Lower lobe of right lung (tissue), 2 donors: ENCODE results near the gene SMURF1. TPM values are rescaled to one million over a fixed set of nuclear protein-coding genes. Genes with fewer than 3 reads are reported as not detected.

Experiments
- ATAC-seq, 2 donors: fragments of 200-7000 bp; cut with Tn5 transposase; one replicate each; pipeline ENCODE4 v1.9.1; 2020 to 2022; ENCODE audit warnings: mild to moderate bottlenecking in 2 of 2, moderate library complexity in 2 of 2
- DNase-seq: peaks from one replicate; pipeline ENCODE4 v3.0.0-alpha.2; 2020
- H3K27ac ChIP-seq: fragments of 200-600 bp; one replicate; pipeline ENCODE4 v1.8.0; 2022
- H3K27me3 ChIP-seq: fragments of 200-600 bp; one replicate; pipeline ENCODE4 v1.8.0; 2022; ENCODE audit warnings: low read depth
- H3K36me3 ChIP-seq: fragments of 200-600 bp; one replicate; pipeline ENCODE4 v1.8.0; 2022; ENCODE audit warnings: mild to moderate bottlenecking
- H3K4me1 ChIP-seq: fragments of 200-600 bp; one replicate; pipeline ENCODE4 v1.8.0; 2022
- H3K4me3 ChIP-seq: fragments of 200-600 bp; one replicate; pipeline ENCODE4 v1.8.0; 2022; ENCODE audit warnings: mild to moderate bottlenecking
- H3K9me3 ChIP-seq: fragments of 200-600 bp; one replicate; pipeline ENCODE4 v1.8.0; 2022
- intact Hi-C: fragments of 100-400 bp; cut with DNase I; formaldehyde crosslinking; loops from one replicate; pipeline ENCODE4 v1.11.0; 2022
- total RNA-seq: library from RNA; stranded (reverse); fragmentation: NEBNext Ultra II Directional; extraction: Animal tissue kit (Norgen Biotek cat#: 25700); gene quantifications from one replicate; pipeline ENCODE4 v1.2.1, GENCODE V29; 2021
- TF ChIP-seq, protein P1 (sequence below): fragments of 200-600 bp; IDR thresholded peaks from one replicate; pipeline ENCODE4 v1.8.0; 2022; ENCODE audit warnings: antibody characterized with exemption, mild to moderate bottlenecking
- donor health status: DM: no; HTN: yes; CAD: no; lungs with severe emphysema.

The SMURF1 gene
- total RNA-seq, 1 donor from 2014 or later = 32.0 TPM

DNA sequence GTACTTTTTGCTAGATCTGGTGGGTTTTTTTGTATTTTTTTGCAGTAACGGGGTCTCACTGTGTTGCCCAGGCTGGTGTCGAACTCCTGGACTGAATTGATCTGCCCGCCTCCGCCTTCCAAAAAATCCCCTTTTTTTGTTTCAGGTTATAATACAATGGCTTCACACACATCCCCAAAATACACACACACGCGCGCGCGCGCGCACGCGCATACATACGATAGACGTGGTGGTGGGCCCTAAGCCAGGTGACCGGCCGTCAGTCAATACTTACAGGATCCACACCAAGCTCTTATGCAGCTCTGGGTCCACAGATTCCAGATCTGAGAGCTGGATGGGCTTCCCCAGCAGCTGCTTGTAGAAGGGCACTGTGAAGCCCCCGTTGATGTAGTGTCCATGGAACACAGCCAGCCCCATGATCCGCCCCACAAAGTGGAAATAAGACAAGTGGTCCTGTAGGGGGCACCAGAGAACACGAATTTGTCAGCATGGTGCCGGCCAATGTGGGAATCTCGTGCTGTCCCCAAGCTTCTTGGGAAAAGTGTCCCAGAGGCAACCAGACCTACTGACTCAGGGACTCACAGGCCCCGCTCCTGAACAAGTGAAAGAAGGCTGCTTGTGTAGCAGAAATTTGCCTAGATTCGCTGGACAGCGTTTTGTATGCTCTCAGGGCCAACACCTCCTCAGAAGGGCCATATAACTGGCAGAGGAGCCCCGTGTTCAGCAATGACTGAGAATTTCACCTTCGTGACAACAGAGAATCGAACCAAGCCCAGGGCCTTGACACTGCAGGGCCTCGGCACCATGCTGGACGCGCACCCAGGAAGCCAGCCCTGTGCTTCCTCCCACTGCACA is 103.6 kb downstream of the SMURF1 start:
- Histone ChIP-seq H3K4me1 (peaks cover 7% of the 10 kb centered on the region), H3K27ac (no peak overlapping the region), H3K4me3 (no peak overlapping the region), H3K9me3 (no peaks in the 10 kb centered on the region), H3K27me3 (no peaks in the 10 kb centered on the region), H3K36me3 (peaks cover 98% of the 10 kb centered on the region)
- TF ChIP-seq, protein P1, sequence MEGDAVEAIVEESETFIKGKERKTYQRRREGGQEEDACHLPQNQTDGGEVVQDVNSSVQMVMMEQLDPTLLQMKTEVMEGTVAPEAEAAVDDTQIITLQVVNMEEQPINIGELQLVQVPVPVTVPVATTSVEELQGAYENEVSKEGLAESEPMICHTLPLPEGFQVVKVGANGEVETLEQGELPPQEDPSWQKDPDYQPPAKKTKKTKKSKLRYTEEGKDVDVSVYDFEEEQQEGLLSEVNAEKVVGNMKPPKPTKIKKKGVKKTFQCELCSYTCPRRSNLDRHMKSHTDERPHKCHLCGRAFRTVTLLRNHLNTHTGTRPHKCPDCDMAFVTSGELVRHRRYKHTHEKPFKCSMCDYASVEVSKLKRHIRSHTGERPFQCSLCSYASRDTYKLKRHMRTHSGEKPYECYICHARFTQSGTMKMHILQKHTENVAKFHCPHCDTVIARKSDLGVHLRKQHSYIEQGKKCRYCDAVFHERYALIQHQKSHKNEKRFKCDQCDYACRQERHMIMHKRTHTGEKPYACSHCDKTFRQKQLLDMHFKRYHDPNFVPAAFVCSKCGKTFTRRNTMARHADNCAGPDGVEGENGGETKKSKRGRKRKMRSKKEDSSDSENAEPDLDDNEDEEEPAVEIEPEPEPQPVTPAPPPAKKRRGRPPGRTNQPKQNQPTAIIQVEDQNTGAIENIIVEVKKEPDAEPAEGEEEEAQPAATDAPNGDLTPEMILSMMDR = peak; percentile 75
- intact Hi-C loops = loop anchor here (10.0 kb wide), 1 partner anchor 274 kb away; no protein-coding TSS in a partner anchor
- peak; percentile 88 to 89 for ATAC-seq
- peak; percentile 65 for DNase-seq

DNA sequence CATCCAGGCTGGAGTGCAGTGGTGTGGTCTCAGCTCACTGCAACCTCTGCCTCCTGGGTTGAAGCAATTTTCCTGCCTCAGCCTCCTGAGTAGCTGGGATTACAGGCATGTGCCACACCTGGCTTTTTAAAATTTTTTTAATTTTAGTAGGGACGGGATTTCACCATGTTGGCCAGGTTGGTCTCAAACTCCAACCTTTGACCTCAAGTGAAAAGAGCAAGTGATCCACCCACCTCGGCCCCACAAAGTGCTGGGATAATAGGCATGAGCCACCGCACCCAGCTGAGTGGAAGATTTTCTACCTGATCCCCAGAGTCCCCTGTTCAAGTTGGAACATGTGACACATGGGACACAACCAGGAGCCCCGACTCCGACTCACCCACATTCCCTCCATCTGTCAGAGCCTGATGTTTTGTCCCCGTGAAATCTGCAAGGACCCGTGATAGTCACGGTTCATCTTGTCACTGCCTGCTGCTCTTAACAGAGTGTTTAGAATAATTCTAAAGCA is 104.5 kb downstream of the SMURF1 start:
- Histone ChIP-seq H3K27me3 (no peaks in the 10 kb centered on the region), H3K9me3 (no peaks in the 10 kb centered on the region), H3K27ac (no peak overlapping the region), H3K4me1 (peaks cover 7% of the 10 kb centered on the region), H3K4me3 (no peak overlapping the region), H3K36me3 (peaks cover 98% of the 10 kb centered on the region)
- DNase-seq = no peak
- no peak for ATAC-seq
- intact Hi-C loops = no loop called here
- TF ChIP-seq, protein P1 = no peak

DNA sequence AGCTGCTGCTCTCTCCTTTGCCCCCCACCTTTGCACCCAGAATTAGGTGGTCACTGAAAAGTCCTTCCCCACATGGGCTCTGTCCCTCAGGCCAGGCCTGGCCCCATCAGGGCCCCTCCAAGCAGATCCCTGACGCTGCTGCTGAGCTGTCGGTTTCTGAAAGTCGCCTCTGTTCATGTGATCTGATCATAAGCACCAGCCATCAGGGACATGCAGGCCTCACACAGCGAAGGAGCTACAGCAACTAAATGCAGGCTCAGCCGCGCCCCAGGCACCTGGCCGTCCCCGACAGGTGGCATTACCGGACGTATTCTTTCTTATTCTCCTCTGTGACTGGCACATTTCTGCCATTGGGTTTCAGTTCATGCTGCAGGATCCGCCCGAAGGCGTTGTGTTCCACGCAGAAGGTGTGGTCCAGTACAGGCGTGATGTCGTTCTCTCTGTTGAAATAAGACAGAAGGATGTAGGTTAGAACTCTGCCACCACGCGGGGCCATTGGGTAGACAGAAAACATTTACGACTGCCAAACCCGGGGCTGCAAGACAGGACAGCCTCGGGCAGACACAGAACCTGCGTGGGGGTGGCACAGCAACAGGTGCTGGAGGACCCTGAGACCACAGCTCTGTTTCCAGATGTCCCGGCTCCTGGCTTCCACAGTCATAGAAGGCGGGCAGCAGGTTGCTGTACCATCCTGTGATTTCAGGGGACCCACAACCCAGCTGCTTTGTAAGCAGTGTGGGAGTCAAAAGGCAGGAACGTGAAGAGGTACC is 105.6 kb downstream of the SMURF1 start:
- Histone ChIP-seq H3K4me1 (peaks cover 7% of the 10 kb centered on the region), H3K4me3 (no peak overlapping the region), H3K27me3 (no peaks in the 10 kb centered on the region), H3K9me3 (no peaks in the 10 kb centered on the region), H3K27ac (no peak overlapping the region), H3K36me3 (peaks cover 98% of the 10 kb centered on the region)
- TF ChIP-seq, protein P1 = no peak
- DNase-seq (no peak), ATAC-seq (no peak)
- intact Hi-C loops = no loop called here

DNA sequence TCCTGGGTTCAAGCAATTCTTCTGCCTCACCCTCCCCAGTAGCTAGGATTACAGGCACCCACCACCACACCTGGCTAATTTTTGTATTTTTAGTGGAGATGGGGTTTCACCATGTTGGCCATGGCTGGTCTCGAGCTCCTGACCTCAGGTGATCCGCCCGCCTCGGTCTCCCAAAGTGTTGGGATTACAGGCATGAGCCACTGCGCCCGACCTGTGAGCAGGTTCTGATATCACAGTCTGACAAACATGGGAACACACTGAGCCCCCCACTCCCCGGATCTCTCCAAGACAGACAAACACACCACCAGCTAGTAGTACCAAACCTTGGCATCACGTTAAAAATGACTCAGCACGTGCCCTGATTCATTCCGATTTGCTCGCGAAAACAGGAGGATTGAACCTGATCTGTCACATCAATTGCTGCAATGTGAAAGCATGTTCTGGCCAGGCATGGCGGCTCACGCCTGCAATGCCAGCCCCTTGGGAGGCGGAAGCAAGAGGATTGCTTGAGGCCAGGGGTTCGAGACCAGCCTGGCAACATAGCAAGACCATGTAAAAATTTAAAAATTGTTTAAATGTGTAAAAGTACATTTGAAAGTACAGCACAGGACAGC is 106.5 kb downstream of the SMURF1 start:
- Histone ChIP-seq H3K27ac (no peak overlapping the region), H3K4me3 (no peak overlapping the region), H3K4me1 (peaks cover 7% of the 10 kb centered on the region), H3K36me3 (peaks cover 98% of the 10 kb centered on the region), H3K27me3 (no peaks in the 10 kb centered on the region), H3K9me3 (no peaks in the 10 kb centered on the region)
- ATAC-seq (no peak), DNase-seq (no peak)
- intact Hi-C loops = no loop called here
- TF ChIP-seq, protein P1 = no peak

DNA sequence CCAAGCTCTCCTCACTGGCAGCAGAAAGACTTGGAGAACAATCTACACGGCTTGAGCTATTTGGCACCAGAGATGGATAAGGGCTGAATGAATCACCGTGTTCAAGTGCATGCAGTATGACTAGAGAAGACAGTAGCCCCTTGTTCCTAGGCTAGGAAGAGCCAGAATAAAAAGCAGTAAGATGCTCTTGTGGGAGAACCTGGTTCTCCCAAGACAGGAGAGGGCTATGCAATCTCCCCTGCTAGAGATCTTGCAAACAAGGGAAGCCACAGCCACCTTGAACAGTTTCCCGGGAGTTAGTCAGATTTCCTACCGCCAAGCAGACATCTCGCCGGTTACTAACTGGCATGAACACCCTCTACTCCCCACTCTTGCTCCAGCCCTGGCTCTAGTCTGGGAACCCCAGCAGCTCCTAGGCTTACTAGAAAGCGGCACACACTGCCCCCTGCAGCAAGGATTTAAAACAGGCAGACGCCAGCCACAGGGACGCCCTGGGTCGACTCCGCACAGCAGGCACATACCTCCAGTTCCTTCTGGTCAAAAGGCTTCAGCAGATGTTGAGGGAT is 107.3 kb downstream of the SMURF1 start:
- H3K27ac ChIP-seq = no peak overlapping the region
- no peaks in the 10 kb centered on the region for H3K9me3 ChIP-seq
- no peak overlapping the region for H3K4me3 ChIP-seq
- peaks cover 100% of the 10 kb centered on the region for H3K36me3 ChIP-seq
- H3K4me1 ChIP-seq = peaks cover 7% of the 10 kb centered on the region
- TF ChIP-seq, protein P1 = peak; percentile 22
- no peaks in the 10 kb centered on the region for H3K27me3 ChIP-seq
- intact Hi-C loops = no loop called here
- ATAC-seq = no peak
- no peak for DNase-seq
